ENCODE measurements around the gene CARNS1.

DNA sequence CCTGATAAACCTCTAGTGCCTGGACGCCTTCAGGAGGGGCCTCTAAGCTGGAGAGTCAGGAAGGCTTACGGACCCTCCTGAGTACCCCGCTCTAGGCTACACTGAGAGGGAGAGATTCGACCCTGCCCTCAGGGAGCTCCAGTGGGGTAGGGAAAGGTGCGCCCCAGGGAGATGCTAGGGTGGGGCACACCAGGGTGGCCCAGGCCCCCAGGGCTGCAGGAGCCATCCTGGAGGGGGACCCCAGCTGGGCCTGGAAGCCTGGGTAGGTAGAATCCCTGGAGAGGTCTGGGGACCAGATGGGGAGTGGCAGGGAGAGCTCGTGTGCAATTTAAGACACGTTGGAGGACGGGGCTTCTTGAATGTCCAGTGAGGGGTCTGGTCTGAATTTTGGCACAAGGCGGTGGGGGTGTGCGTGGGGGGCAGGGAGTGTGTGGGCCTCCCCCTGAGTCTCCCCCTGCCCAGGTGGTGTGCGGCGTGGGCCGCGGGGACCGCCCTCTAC lies 4.7 kb downstream of the CARNS1 start:
- TF ChIP-seq FOXP2 (optimal IDR thresholded peaks at IDR 0.05; ENCODE audit: control extremely low read depth, extremely low read length, insufficient read depth): no peak
- no peak for TF ChIP-seq POLR2AphosphoS5 (IDR thresholded peaks at IDR 0.05; ENCODE audit: borderline replicate concordance, low read depth, low read length)
